ENCODE measurements around the gene RESF1.

Gene RESF1

GRCh38 chr12:31991146-31991545, 31.9 kb downstream of the RESF1 start:
- WGBS, result 85% methylated on average over 1 of the region's 1 CpG
- Histone ChIP-seq H3K36me3 (ENCODE audit: insufficient read depth, low read length) (peaks cover 86% of the 10 kb centered on the region), H3K27ac (ENCODE audit: low read depth, low read length) (no peak overlapping the region), H3K4me1 (ENCODE audit: insufficient read depth, low read length) (no peaks in the 10 kb centered on the region), H3K9ac (ENCODE audit: low read depth, low read length) (no peak overlapping the region), H3K4me3 (ENCODE audit: low read length) (no peak overlapping the region), H3K9me3 (ENCODE audit: insufficient read depth, low read depth, low read length) (no peaks in the 10 kb centered on the region), H3K27me3 (ENCODE audit: insufficient read depth, low read length) (no peaks in the 10 kb centered on the region)

GRCh38 chr12:31991815-31992214, 32.6 kb downstream of the RESF1 start:
- Histone ChIP-seq H3K36me3 (ENCODE audit: insufficient read depth, low read length) (peaks cover 86% of the 10 kb centered on the region), H3K9ac (ENCODE audit: low read depth, low read length) (no peak overlapping the region), H3K4me1 (ENCODE audit: insufficient read depth, low read length) (no peaks in the 10 kb centered on the region), H3K9me3 (ENCODE audit: insufficient read depth, low read depth, low read length) (no peaks in the 10 kb centered on the region), H3K27me3 (ENCODE audit: insufficient read depth, low read length) (no peaks in the 10 kb centered on the region), H3K4me3 (ENCODE audit: low read length) (no peak overlapping the region), H3K27ac (ENCODE audit: low read depth, low read length) (no peak overlapping the region)
- 90% methylated on average over 2 of the region's 2 CpGs for WGBS

- no peak overlapping the region for H3K9ac ChIP-seq (ENCODE audit: low read depth, low read length)
- no peak overlapping the region for H3K27ac ChIP-seq (ENCODE audit: low read depth, low read length)
- no peaks in the 10 kb centered on the region for H3K27me3 ChIP-seq (ENCODE audit: insufficient read depth, low read length)
- no peak overlapping the region for H3K4me3 ChIP-seq (ENCODE audit: low read length)
- 97% methylated on average over 6 of the region's 6 CpGs for WGBS
- H3K4me1 ChIP-seq (ENCODE audit: insufficient read depth, low read length), result no peaks in the 10 kb centered on the region
- peaks cover 62% of the 10 kb centered on the region for H3K36me3 ChIP-seq (ENCODE audit: insufficient read depth, low read length)
- H3K9me3 ChIP-seq (ENCODE audit: insufficient read depth, low read depth, low read length), result no peaks in the 10 kb centered on the region
Measured at GRCh38 chr12:31999692-32000091, 40.5 kb downstream of the RESF1 start.

GRCh38 chr12:32000373-32001005, 41.3 kb downstream of the RESF1 start:
- 93% methylated on average over 6 of the region's 7 CpGs for WGBS
- no peaks in the 10 kb centered on the region for H3K27me3 ChIP-seq (ENCODE audit: insufficient read depth, low read length)
- no peak overlapping the region for H3K27ac ChIP-seq (ENCODE audit: low read depth, low read length)
- H3K4me3 ChIP-seq (ENCODE audit: low read length), result no peak overlapping the region
- H3K4me1 ChIP-seq (ENCODE audit: insufficient read depth, low read length), result no peaks in the 10 kb centered on the region
- no peak overlapping the region for H3K9ac ChIP-seq (ENCODE audit: low read depth, low read length)
- H3K9me3 ChIP-seq (ENCODE audit: insufficient read depth, low read depth, low read length), result no peaks in the 10 kb centered on the region
- H3K36me3 ChIP-seq (ENCODE audit: insufficient read depth, low read length), result peaks cover 54% of the 10 kb centered on the region

DNA sequence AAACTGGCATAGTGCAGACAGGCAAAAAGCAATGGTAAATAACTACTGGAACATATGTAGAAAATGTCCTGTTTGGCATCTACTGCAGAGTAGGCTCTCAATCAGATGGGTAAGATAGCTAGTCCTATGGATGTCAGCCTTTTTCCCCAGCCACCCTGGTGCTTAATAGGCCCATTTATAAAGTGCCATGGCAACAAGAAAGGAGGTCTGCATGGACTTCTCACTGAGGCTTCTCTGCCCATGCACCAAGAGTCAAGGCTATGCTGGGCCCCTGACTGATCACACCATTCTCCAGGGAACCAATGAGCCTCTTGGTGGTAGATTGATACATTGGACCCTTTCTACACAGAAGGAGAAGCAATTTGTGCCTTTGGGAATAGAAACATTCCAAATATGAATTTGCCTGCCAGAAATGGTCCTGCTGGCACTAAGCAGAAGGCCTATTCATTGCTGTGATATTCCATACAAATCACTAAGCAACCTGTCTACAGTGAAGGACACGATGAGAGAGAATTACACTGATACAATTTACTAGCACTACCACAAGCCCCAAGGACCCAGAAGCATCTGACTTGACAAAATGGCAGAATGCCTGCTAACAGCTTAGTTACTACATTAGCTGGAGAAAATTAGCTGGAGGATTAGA, 43.8 kb downstream of the RESF1 start:
- H3K9ac ChIP-seq (ENCODE audit: low read depth, low read length), result no peak overlapping the region
- no peak overlapping the region for H3K4me3 ChIP-seq (ENCODE audit: low read length)
- 93% methylated on average over 1 of the region's 1 CpG for WGBS
- no peaks in the 10 kb centered on the region for H3K4me1 ChIP-seq (ENCODE audit: insufficient read depth, low read length)
- no peaks in the 10 kb centered on the region for H3K9me3 ChIP-seq (ENCODE audit: insufficient read depth, low read depth, low read length)
- H3K27me3 ChIP-seq (ENCODE audit: insufficient read depth, low read length), result no peaks in the 10 kb centered on the region
- peaks cover 30% of the 10 kb centered on the region for H3K36me3 ChIP-seq (ENCODE audit: insufficient read depth, low read length)
- H3K27ac ChIP-seq (ENCODE audit: low read depth, low read length), result no peak overlapping the region

DNA sequence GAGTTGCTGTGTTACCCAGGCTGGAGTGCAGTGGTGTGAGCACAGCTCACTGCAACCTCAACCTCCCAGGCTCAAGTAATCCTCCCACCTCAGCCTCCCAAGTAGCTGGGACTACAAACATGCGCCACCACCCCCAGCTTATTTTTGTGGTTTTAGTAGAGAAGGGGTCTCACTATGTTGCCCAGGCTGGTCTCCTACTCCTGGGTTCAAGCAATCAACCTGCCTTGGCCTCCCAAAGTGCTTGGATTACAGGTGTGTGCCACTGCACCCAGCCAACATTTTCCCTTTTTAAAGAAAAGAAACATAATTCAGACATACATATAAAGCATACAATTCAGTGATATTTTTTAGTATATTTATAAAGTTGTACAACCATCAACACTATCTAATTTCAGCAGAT, 44.4 kb downstream of the RESF1 start:
- Histone ChIP-seq H3K4me1 (ENCODE audit: insufficient read depth, low read length) (no peaks in the 10 kb centered on the region), H3K27me3 (ENCODE audit: insufficient read depth, low read length) (no peaks in the 10 kb centered on the region), H3K9ac (ENCODE audit: low read depth, low read length) (no peak overlapping the region), H3K27ac (ENCODE audit: low read depth, low read length) (no peak overlapping the region), H3K9me3 (ENCODE audit: insufficient read depth, low read depth, low read length) (no peaks in the 10 kb centered on the region), H3K4me3 (ENCODE audit: low read length) (no peak overlapping the region), H3K36me3 (ENCODE audit: insufficient read depth, low read length) (peaks cover 24% of the 10 kb centered on the region)
- WGBS, result no CpG with 5 or more reads among the region's 1 CpG

GRCh38 chr12:32005496-32006125, 46.4 kb downstream of the RESF1 start:
- no peak overlapping the region for H3K9ac ChIP-seq (ENCODE audit: low read depth, low read length)
- H3K4me3 ChIP-seq (ENCODE audit: low read length), result no peak overlapping the region
- WGBS, result 81% methylated on average over 10 of the region's 11 CpGs
- no peaks in the 10 kb centered on the region for H3K27me3 ChIP-seq (ENCODE audit: insufficient read depth, low read length)
- H3K4me1 ChIP-seq (ENCODE audit: insufficient read depth, low read length), result 0 out of 2 replicates have a peak, but pooled peaks cover 3% of the 10 kb centered on the region
- no peaks in the 10 kb centered on the region for H3K9me3 ChIP-seq (ENCODE audit: insufficient read depth, low read depth, low read length)
- H3K36me3 ChIP-seq (ENCODE audit: insufficient read depth, low read length), result peaks cover 6% of the 10 kb centered on the region
- no peak overlapping the region for H3K27ac ChIP-seq (ENCODE audit: low read depth, low read length)
